GM19468 (cell line): ENCODE results near the gene OOSP2.

Experiments used
- ATAC-seq: cut with Tn5 transposase; IDR thresholded peaks from one replicate; pipeline ENCODE4 v1.9.1; 2021; ENCODE audit warnings: mild to moderate bottlenecking, moderate library complexity, moderate number of reproducible peaks; ENCODE audit not compliant: unreplicated experiment; ENCODE audit errors: extremely low read depth

Gene OOSP2

DNA sequence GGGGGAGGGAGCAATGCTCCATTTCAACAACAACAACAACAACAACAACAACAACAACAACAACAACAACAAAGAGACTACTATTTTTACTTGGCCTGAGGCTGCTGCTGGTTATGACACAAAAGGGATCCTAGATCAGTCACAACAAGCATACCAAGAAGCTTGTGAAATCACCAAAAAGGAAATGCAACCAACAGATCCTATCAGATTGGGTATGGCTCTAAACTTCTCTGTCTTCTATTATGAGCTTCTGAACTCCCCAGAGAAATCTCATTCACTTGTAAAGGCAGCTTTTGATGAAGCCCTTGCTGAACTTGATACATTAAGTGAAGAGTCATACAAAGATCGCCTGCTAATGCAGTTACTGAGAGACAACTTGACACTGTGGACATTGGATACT, 37.8 kb downstream of the OOSP2 start:
- ATAC-seq: no peak

DNA sequence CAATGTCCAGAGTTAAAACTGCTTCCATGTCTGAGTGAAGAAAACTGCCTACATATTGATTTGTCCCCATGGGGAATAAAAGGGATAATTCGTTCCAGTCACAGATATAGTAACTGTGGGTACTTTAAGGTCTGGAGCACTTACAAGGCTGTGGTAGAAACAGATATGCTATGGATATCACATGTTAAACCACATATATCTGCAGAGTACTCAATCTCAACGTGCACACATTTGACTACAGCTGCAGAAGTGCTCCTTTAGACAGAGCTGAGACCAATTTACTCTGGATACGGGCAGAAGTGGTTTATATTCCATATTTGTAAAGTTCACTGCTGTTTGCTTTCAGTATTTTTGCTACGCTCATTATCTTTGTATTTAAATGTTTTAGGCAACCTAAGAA, 38.5 kb downstream of the OOSP2 start:
- ATAC-seq: no peak

DNA sequence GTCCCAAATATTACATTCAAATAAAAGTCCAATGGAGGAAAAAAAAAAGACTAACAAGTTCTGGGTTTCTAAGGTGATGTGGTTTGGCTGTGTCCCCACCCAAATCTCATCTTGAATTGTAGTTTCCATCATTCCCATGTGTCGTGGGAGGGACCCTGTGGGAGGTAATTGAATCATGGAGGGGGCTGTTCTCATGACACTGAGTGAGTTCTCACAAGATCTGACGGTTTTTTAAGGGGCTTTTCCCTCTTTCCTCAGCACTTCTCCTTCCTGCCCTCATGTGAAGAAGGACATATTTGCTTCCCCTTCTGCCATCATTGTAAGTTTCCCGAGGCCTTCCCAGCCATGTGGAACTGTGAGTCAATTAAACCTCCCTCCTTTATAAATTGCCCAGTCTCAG, 40.3 kb downstream of the OOSP2 start:
- no peak for ATAC-seq

DNA sequence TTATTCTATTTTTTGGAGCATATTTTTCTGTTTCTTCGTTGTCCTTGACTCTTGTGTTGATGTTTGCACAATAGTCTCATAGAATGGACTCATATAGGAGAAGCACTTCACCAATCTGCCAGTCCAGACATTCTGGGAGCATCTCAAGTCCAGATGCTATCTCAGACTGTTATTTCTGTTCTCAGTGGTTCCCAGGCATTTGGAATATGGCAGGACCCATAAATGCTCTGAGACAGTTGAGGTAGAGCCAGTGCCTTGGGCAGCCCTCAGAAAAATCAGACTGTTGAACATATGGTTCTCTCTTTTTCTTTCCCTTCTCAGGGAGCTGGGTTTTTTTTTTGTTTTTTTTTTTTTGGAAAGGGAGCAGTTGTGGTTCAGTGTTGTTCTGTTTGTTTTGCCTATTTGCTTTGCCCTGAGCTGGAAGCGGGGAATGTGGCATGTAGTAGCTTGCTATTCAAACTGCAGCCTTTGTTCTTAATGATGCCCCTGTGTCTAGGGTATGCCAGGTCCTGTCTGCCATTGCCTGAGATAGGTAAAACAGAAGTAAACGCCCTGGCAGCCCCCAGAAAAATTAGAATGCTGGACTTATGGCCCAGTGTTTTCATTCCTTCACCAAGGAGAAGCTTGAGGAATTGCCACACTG, 44.5 kb downstream of the OOSP2 start:
- no peak for ATAC-seq

DNA sequence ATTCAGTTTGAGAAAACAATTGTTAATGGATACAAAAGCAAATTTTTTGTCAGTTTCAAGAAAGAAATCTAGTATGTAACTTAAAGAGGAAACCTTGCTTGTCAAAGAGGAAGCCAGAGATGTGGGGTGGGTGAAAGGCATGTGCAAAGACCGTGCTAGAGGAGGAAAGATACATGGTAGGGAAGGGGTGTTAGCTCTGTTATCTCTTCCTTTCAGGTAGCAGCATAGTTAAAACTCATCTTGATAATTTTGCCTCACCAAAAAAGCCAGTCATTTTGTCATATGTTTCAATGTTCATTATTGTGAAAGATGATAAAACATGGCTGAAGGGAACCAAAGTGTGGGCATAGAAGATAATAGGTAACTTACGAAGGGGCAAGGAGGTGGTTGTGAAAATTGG, 45.7 kb downstream of the OOSP2 start:
- ATAC-seq: no peak

DNA sequence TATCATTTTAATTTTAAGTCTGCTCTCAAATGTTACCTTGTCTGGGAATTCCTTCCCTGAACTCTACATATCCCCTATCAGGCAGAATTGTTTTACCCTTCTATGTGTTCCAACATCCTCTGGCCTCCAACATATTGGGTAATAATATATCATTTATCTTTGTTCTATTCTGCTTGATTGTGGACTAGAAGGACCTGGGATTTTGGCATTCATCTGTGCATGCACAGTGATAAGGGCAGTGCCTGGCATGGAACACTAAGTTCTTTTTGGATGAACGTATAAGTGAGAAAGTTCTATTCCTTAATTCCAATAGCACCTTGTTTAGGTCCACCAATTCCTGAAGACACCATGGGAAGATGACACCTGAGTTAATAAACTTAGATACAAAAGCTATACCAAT, 47.0 kb downstream of the OOSP2 start:
- no peak for ATAC-seq

DNA sequence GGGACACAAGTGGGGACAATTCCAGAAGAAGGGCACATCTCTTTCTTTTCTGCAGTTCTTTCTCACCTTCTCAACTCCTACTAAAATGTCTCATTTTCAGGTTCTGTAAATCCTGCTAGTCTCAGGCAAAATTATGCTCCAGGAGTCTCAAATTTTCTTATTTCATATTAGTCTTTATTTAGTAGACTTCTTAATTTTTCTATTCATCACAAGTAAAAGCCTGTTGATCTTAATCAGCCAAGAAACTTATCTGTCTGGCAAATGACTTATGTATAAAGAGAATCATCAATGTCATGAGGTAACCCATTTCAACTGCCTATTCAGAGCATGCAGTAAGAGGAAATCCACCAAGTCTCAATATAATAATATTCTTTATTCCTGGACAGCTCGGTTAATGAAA, 48.2 kb downstream of the OOSP2 start, which contains the start of gene MS4A2:
Gene MS4A2 (plus strand): TSS at position 301 of the 400 bp plus-strand sequence. CDS start 102 bp downstream, outside the sequence.
- no peak for ATAC-seq

DNA sequence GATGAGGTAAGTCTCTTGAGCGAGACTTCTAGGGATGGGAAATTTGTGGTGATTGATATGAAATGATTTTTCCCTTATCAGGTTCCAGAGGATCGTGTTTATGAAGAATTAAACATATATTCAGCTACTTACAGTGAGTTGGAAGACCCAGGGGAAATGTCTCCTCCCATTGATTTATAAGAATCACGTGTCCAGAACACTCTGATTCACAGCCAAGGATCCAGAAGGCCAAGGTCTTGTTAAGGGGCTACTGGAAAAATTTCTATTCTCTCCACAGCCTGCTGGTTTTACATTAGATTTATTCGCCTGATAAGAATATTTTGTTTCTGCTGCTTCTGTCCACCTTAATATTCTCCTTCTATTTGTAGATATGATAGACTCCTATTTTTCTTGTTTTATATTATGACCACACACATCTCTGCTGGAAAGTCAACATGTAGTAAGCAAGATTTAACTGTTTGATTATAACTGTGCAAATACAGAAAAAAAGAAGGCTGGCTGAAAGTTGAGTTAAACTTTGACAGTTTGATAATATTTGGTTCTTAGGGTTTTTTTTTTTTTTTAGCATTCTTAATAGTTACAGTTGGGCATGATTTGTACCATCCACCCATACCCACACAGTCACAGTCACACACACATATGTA, 55.4 kb downstream of the OOSP2 start:
- no peak for ATAC-seq

DNA sequence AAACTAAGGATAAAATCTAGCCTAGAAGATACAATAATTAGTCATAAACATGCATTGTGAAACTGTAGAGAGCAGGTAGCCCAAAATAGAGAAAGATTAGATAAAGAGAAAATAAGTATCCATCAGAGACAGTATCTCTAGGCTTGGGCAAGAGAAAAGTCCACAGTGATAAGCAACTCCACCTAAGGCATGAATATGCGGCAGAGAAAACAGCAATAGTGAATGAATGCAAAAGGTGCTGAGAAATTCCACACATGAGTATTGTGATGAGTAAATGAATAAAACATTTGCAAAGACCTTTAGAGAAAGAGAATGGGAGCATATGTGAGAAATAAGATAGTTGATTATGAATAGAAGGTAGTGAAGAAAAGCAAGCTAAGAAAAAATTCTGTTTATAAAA, 57.0 kb downstream of the OOSP2 start:
- no peak for ATAC-seq
